ENCODE data around the gene TRMT1L.

DNA sequence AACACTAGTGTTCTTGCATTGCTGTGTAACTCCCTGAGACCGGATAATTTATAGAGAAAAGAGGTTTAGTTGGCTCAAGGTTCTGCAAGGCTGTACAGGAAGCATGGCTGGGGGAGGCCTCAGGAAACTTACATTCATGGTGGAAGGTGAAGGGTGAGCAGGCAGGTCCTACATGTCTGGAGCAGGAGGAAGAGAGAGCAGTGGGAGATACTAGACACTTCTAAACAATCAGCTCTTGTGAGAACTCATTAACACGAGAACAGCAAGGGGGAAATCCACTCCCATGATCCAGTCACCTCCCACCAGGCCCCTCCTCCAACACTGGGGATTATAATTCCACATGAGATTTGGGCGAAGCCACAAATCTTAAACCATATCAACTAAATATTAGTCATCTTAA, 81.3 kb downstream of the TRMT1L start:
- TF ChIP-seq, protein P1, sequence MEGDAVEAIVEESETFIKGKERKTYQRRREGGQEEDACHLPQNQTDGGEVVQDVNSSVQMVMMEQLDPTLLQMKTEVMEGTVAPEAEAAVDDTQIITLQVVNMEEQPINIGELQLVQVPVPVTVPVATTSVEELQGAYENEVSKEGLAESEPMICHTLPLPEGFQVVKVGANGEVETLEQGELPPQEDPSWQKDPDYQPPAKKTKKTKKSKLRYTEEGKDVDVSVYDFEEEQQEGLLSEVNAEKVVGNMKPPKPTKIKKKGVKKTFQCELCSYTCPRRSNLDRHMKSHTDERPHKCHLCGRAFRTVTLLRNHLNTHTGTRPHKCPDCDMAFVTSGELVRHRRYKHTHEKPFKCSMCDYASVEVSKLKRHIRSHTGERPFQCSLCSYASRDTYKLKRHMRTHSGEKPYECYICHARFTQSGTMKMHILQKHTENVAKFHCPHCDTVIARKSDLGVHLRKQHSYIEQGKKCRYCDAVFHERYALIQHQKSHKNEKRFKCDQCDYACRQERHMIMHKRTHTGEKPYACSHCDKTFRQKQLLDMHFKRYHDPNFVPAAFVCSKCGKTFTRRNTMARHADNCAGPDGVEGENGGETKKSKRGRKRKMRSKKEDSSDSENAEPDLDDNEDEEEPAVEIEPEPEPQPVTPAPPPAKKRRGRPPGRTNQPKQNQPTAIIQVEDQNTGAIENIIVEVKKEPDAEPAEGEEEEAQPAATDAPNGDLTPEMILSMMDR (conservative IDR thresholded peaks at IDR 0.05 in 1 of 2, IDR thresholded peaks at IDR 0.05 in 1 of 2; ENCODE audit: extremely low read depth in 1 of 2, insufficient read depth in 1 of 2, low read depth in 1 of 2, low read length in 2 of 2), result no peak
- TF ChIP-seq EZH2 (IDR thresholded peaks at IDR 0.05; ENCODE audit: borderline replicate concordance, low read length), result no peak

Data from mammary epithelial cell (primary cell).